C4-2B (cell line): ENCODE results near the gene RTN1.

ENCODE experiments used
- CTCF ChIP-seq: fragments of 450-650 bp; conservative IDR thresholded peaks from 2 replicates; pipeline ENCODE4 v1.5.1; 2017; ENCODE audit warnings: mild to moderate bottlenecking
- ZFX ChIP-seq: fragments of 450-650 bp; IDR thresholded peaks from 2 replicates; pipeline ENCODE4 v1.6.1; 2017

DNA sequence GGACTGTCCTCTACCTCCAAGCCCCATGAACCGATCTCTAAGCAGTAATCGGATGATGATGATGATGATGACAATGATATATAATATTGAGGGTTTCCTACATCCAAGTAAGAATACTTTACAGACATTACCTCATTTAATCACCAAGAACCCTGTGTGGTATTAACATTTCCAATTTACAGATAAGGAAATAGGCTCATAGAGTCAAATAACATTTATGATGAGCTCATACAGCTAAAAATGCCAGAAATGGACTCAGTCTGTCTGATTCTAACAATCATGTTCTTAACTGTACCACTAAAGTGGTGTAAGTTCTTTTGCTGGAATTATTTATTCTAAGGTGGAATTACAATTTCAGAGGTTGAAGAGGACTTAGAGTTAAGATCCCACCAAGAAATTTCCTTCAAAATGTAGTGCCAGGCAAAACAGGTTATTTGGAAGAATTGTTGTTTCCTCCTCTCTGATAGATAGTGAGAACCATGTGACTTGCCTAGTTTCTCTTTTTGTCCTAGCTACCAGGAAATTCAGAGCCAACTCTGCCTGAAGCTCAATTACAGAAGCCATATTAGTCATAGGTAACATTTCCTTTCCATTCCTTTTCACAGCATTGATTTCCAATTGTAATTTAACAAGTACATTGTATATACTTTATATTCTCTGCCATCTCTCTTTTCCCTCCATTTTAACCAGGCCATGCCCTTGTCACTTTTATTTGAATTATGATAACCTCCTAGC lies 270.2 kb downstream of the RTN1 start:
- TF ChIP-seq CTCF: no peak
- no peak for TF ChIP-seq ZFX
